Neural cell (in vitro differentiated cells): Measurements from ENCODE around the gene ITPR2. TPM values are rescaled to one million over a fixed set of nuclear protein-coding genes. Genes with fewer than 3 reads are reported as not detected.

ENCODE experiments used
- H2AFZ ChIP-seq: fragments of 200-600, 300-800 bp; sonication (generic), shearing (Covaris generic); 2 replicates; pipeline ENCODE4 v1.6.0; 2014; ENCODE audit warnings: low read depth, mild to moderate bottlenecking, antibody characterized with exemption, low read length, moderate library complexity
- H3F3A ChIP-seq: fragments of 200-600 bp; shearing (Covaris generic); 2 replicates; pipeline ENCODE4 v1.6.1; 2016; ENCODE audit warnings: mild to moderate bottlenecking, moderate library complexity, mixed read lengths, antibody characterized with exemption, low read length; ENCODE audit not compliant: insufficient read depth, poor library complexity, severe bottlenecking
- H3K27ac ChIP-seq: fragments of 200-600, 300-800 bp; sonication (generic), shearing (Covaris generic); 2 replicates; pipeline ENCODE4 v1.5.1; 2014; ENCODE audit warnings: mild to moderate bottlenecking, low read length, moderate library complexity
- H3K27me3 ChIP-seq: fragments of 300-800, 200-600 bp; sonication (generic), shearing (Covaris generic); 2 replicates; pipeline ENCODE4 v1.6.0; 2014; ENCODE audit warnings: mild to moderate bottlenecking, low read depth, low read length, moderate library complexity; ENCODE audit not compliant: insufficient read depth
- H3K36me3 ChIP-seq: fragments of 300-800, 200-600 bp; sonication (generic), shearing (Covaris generic); 2 replicates; pipeline ENCODE4 v1.5.1; 2014; ENCODE audit warnings: mild to moderate bottlenecking, antibody characterized with exemption, low read length, moderate library complexity; ENCODE audit not compliant: insufficient read depth
- H3K4me2 ChIP-seq: fragments of 300-800, 200-600 bp; sonication (generic), shearing (Covaris generic); 2 replicates; pipeline ENCODE4 v1.6.0; 2014; ENCODE audit warnings: mild to moderate bottlenecking, low read length
- H3K4me3 ChIP-seq: fragments of 300-800, 200-600 bp; sonication (generic), shearing (Covaris generic); 2 replicates; pipeline ENCODE4 v1.5.1; 2014; ENCODE audit warnings: mild to moderate bottlenecking, low read length, moderate library complexity
- H3K79me2 ChIP-seq: fragments of 200-600 bp; shearing (Covaris generic); replicated peaks from 2 replicates; pipeline ENCODE4 v1.6.0; 2014; ENCODE audit warnings: mild to moderate bottlenecking, low read length, moderate library complexity; ENCODE audit not compliant: insufficient read depth
- H3K9ac ChIP-seq: fragments of 300-800, 200-600 bp; sonication (generic), shearing (Covaris generic); 2 replicates; pipeline ENCODE4 v1.6.1; 2016; ENCODE audit warnings: mild to moderate bottlenecking, low read length, mixed read lengths
- H3K9me2 ChIP-seq: fragments of 200-600 bp; shearing (Covaris generic); 2 replicates; pipeline ENCODE4 v1.6.1; 2016; ENCODE audit warnings: mild to moderate bottlenecking, low read length, mixed read lengths; ENCODE audit not compliant: insufficient read depth
- H3K9me3 ChIP-seq: fragments of 200-600, 300-800 bp; sonication (generic), shearing (Covaris generic); 2 replicates; pipeline ENCODE4 v1.6.1; 2016; ENCODE audit warnings: mild to moderate bottlenecking, mixed run types, low read length, moderate library complexity, mixed read lengths
- H4K20me1 ChIP-seq: fragments of 200-600 bp; shearing (Covaris generic); 2 replicates; pipeline ENCODE4 v1.6.1; 2016; ENCODE audit warnings: mild to moderate bottlenecking, mixed run types; ENCODE audit not compliant: insufficient read depth
- CTCF ChIP-seq: fragments of 450-650 bp; IDR thresholded peaks from 2 replicates; pipeline ENCODE4 v1.5.1; 2014; ENCODE audit warnings: antibody characterized with exemption, mild to moderate bottlenecking, moderate library complexity; ENCODE audit not compliant: poor library complexity, severe bottlenecking
- EP300 ChIP-seq: fragments of 450-650 bp; conservative IDR thresholded peaks from 2 replicates; pipeline ENCODE4 v1.6.1; 2014; ENCODE audit warnings: antibody characterized with exemption, mild to moderate bottlenecking, moderate library complexity; ENCODE audit not compliant: poor library complexity, severe bottlenecking
- EZH2 ChIP-seq: fragments of 200-600, 300-800 bp; shearing (Covaris generic), sonication (generic); IDR thresholded peaks from 2 replicates; pipeline ENCODE4 v1.6.1; 2014; ENCODE audit warnings: antibody characterized with exemption, low read length, borderline replicate concordance, mild to moderate bottlenecking; ENCODE audit not compliant: insufficient read depth, poor library complexity, severe bottlenecking
- MXI1 ChIP-seq: fragments of 450-650 bp; conservative IDR thresholded peaks from 2 replicates; pipeline ENCODE4 v1.6.1; 2014; ENCODE audit warnings: antibody characterized with exemption, mild to moderate bottlenecking; ENCODE audit not compliant: poor library complexity, severe bottlenecking
- POLR2AphosphoS5 ChIP-seq: IDR thresholded peaks from 2 replicates; pipeline ENCODE4 v1.6.1; 2012
- RAD21 ChIP-seq: fragments of 450-650 bp; conservative IDR thresholded peaks from 2 replicates; pipeline ENCODE4 v1.6.1; 2014; ENCODE audit warnings: antibody characterized with exemption, mild to moderate bottlenecking, moderate library complexity
- REST ChIP-seq: IDR thresholded peaks from 2 replicates; pipeline ENCODE4 v1.6.1; 2012; ENCODE audit warnings: borderline replicate concordance
- SMC3 ChIP-seq: fragments of 450-650 bp; conservative IDR thresholded peaks from 2 replicates; pipeline ENCODE4 v1.6.1; 2014; ENCODE audit warnings: antibody characterized with exemption, mild to moderate bottlenecking, moderate library complexity; ENCODE audit not compliant: poor library complexity
- TAF1 ChIP-seq: IDR thresholded peaks from 2 replicates; pipeline ENCODE4 v1.6.1; 2012; ENCODE audit warnings: low read depth
- polyA plus RNA-seq: library from polyadenylated mRNA; depleted of rRNA; stranded (reverse); fragments of >200 nt; gene quantifications from 2 replicates; pipeline ENCODE4 v1.2.3, GENCODE V29; 2014

The ITPR2 gene
- polyA plus RNA-seq, 1 donor from 2014 or later, result 2.0 TPM

- no peaks in the 10 kb centered on the region for H3K9me2 ChIP-seq
- H3K36me3 ChIP-seq, result no peaks in the 10 kb centered on the region
- no peaks in the 10 kb centered on the region for H3F3A ChIP-seq
- no peaks in the 10 kb centered on the region for H3K9me3 ChIP-seq
- no peak overlapping the region for H3K27ac ChIP-seq
- TF ChIP-seq POLR2AphosphoS5 (no peak), REST (no peak), MXI1 (no peak), RAD21 (no peak), TAF1 (no peak), EP300 (no peak), EZH2 (no peak), SMC3 (no peak), CTCF (no peak)
- no peak overlapping the region for H3K9ac ChIP-seq
- H4K20me1 ChIP-seq, result no peaks in the 10 kb centered on the region
- H2AFZ ChIP-seq, result no peak overlapping the region
- no peak overlapping the region for H3K4me2 ChIP-seq
- H3K4me3 ChIP-seq, result no peak overlapping the region
- no peaks in the 10 kb centered on the region for H3K27me3 ChIP-seq
- H3K79me2 ChIP-seq, result no peaks in the 10 kb centered on the region
These were observed 184.0 kb downstream of the ITPR2 start for GRCh38 chr12:26648999-26649398.

DNA sequence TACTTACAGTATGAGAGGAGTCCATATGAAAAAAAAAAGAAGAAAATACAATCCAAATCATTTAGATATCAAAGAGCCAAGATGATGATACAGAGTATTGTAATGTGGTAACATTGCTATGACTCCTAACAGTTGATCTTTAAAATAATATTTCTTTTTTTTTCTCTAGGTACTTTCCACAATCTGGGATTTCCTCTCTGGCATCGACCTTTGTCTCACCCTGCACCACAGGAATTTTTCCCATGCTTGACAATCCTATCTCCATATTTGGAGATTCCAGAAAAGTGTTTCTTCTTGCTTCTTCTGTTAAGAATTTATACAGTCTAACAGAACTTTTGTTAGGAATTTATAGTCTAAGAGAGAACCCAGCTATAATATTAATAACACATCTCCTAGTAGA lies 184.4 kb downstream of the ITPR2 start:
- H3K9me3 ChIP-seq, result no peaks in the 10 kb centered on the region
- no peaks in the 10 kb centered on the region for H4K20me1 ChIP-seq
- H3K27ac ChIP-seq, result no peak overlapping the region
- H3K9me2 ChIP-seq, result no peaks in the 10 kb centered on the region
- TF ChIP-seq CTCF, result no peak
- TF ChIP-seq SMC3, result no peak
- no peaks in the 10 kb centered on the region for H3K79me2 ChIP-seq
- H3K27me3 ChIP-seq, result no peaks in the 10 kb centered on the region
- H3F3A ChIP-seq, result no peaks in the 10 kb centered on the region
- no peak overlapping the region for H2AFZ ChIP-seq
- no peak overlapping the region for H3K4me2 ChIP-seq
- no peaks in the 10 kb centered on the region for H3K36me3 ChIP-seq
- H3K4me3 ChIP-seq, result no peak overlapping the region
- no peak overlapping the region for H3K9ac ChIP-seq
